Stimulated activated CD8-positive, alpha-beta memory T cell treated with anti-CD3 and anti-CD28 coated beads, Interleukin-12 subunit alpha, Interleukin-12 subunit beta, amount 100 ng/mL, for 24 hours (primary cell): ENCODE measurements around the gene LGMN.
A peak's percentile ranks its signal among the peaks of the same experiment; 100 is the strongest.

Source experiments
- DNase-seq: peaks from one replicate; pipeline ENCODE4 v3.0.0-alpha.2; 2020; ENCODE audit errors: extremely low read depth

LGMN gene

DNA sequence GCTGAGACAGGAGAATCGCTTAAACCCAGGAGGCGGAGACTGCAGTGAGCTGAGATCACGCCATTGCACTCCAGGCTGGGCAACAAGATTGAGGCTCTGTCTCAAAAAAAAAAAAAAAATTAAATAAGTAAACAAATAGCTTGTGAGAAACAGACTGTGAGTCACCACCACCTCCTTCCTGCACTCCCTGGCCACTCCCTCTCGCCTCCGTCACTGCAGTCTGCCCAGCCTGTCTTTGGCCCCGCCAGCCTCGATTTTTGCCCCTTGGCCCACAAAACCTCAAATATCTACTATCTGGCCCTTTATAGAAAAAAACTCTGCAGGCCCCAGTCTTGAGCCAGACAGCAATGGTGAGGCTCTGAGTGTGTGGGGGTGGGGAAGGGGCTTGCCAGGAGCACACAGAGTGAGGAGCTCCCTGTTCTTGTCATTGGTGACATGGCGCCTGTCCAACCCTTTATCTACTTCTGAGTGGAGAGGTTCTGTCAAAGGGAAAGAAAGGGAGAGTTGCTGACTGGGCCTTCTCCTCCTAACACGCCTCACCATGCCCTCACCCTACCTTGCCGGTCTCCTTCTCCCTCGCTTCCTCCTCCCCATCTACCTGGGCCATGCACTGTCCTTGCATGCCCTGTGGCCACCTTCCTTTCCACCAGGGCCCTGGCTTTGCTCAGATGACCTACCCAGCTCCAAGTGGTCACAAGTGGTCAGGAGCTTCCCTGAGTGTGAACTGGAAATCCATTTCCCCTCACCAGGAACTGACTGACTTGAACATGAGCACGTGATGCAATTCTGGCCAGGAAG, 22.1 kb downstream of the LGMN start:
- no peak for DNase-seq

DNA sequence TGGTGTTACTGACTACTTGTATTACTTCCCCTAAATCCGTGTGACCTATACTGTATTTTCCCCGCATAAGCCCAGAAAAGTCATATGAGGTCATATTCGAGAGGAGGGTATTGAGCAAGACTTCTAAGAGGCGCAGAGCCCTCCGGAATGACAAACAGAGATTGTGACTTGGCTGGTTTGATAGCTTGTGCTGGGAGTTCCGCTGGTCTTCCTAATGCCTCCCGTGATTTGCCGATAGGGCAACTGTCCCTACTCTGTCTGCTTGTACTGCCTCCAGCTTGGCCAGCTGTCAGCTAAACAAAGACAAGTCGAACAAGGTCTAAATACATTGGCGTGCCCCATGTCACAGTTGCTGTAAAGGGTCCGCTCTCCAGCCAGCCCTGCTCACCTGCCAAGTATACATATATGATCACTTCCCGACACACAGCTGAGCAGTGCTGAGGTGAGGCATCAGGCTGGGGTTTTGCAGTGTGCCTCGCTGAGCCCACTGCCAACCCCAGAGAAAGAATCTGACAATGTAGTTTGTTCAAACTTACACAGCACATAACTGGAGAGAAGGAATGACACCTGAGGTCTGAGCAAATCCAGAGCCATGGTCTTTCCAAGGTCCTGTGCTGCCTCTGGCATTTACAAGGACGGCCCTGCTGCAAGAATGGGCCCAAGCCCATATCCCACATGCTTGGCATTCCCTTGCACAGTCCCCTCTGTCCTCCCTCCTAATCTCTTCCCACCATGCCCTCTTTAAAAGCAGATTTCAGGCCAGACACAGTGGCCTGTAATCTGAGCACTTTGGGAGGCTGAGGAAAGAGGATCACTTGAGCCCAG, 23.7 kb downstream of the LGMN start:
- DNase-seq, result no peak

DNA sequence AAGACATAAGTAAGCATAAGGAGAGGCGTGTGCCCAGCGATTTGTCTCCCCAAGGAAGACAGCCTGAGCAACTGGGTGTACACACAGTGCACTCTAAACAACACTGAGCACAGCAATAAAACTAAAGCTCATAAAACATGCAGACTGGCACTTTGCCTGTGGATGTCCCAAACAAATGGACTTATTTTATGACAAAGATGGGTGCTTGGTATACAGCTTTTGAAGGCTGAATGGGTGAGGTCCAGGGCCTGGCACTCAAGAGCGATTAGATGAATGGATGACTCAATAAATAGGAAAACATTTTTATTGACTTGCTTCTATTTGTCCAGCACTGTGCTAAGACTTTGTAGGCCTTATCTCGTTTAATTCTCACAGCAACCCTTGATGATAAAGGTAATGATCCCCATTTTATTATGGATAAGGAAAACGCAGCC, 28.5 kb downstream of the LGMN start:
- no peak for DNase-seq

DNA sequence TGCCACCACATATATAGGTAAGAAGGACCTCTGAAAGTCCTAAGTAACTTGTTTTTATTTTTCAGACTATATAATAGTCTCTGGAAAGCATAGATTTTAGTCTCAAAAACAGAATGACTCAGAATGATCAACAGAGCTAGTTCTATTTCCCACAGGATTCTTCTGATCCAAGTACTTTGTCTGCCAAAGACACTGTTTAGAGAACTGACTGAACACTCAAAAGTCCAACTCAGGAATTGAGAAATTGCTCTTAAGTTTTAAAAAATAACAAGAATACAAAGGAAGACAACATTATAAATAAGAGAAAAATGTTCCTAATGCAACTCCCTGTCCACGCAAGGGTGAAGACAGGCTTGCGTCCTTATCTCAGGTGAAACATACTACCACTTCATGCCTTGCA, 29.0 kb downstream of the LGMN start:
- no peak for DNase-seq

DNA sequence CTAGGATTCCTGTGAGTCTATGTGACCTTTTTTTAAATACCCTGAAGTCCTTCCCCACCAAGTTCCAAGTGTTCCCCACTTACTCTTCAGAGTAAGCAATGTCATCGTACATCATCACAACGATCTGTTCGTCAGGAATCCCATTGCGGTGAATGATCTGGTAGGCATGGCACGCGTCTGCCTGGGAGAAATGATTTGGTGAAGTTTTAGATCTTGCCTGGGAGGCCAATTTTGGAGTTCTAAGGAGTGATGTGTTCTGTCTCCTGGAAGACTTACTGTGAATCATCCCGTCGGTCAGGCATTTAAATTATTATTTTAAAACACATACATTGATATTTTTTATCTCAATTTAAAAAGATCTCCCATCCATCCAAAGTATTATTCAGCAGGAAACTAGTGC, 29.8 kb downstream of the LGMN start:
- DNase-seq, result no peak

DNA sequence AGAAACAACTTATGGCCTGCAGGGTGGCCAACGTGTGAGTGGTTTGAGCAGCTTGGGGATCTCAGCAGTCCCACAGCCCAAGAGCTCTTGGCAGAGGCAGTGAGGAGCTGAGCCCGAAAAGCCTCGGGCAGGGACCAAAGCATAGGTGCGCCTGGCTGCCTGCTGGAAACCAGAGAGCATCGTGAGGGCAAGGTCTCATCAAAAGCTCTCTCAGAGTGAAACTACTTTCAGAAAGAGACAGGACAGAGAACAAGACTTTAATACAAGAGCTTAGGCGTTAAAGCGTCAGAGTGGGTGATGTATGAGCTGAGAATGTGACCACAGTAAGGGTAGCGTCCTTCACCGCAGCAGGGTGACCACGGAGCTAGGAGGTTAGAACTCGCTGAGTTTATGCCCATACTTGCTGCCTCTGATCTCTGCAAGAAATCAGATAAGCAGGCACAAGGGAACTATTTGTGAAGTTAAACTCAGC, 30.8 kb downstream of the LGMN start:
- DNase-seq, result no peak

DNA sequence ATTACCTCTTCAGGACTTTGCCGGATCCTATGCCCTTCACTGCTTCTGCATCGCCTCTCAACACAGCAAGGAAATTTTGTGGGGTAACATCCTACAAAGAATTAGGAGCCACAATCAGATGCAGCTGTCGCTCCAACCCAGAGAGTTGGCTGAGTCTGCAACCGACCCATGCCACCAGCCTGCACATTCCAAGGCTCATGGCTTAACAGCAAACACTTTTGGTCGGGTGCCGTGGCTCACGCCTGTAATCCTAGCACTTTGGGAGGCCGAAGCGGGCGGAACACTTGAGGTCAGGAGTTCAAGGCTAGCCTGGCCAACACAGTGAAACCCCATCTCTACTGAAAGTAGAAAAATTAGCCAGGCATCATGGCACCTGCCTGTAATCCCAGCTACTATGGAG, 32.3 kb downstream of the LGMN start:
- DNase-seq, result no peak

DNA sequence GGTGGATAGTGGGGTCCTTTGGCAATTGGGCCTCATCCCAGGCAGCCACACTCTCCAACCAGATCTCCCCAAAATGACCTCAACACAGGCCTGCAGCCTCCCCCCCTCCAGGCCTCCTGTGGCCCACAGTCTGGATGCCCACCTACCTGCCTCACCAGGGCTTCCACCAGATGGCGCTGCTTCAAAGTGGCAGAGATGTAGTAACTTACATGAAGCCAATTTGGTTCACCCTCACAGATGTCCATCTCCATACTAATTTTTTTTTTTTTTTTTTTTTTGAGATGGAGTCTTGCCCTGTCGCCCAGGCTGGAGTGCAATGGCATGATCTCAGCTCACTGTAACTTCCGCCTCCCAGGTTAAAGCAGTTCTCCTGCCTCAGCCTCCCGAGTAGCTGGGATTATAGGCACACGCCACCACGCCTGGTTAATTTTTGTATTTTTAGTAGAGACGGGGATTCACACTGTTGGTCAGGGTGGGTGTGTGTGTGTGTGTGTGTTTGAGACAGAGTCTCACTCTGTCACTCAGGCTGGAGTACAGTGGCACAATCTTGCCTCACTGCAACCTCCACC, 33.6 kb downstream of the LGMN start:
- peak; percentile 41 for DNase-seq

DNA sequence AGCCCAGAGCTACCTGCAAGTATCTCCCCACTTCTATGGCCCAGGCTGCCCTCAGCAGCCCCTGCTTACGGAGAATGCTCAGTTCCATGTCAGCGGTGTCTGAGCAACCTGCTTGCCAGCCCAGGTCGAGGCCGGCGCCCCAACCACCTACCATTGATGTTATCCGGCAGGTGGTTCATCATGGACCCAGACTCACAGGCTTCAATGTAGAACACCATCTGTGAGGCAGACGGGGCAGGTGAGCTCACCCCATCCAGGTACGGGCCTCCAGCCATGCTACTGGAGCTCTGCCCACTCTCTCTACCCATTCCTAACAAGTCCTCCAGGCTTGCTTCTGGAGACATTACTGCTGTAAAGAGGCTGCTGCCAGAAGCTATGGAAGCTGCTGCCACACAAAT, 35.8 kb downstream of the LGMN start:
- no peak for DNase-seq

DNA sequence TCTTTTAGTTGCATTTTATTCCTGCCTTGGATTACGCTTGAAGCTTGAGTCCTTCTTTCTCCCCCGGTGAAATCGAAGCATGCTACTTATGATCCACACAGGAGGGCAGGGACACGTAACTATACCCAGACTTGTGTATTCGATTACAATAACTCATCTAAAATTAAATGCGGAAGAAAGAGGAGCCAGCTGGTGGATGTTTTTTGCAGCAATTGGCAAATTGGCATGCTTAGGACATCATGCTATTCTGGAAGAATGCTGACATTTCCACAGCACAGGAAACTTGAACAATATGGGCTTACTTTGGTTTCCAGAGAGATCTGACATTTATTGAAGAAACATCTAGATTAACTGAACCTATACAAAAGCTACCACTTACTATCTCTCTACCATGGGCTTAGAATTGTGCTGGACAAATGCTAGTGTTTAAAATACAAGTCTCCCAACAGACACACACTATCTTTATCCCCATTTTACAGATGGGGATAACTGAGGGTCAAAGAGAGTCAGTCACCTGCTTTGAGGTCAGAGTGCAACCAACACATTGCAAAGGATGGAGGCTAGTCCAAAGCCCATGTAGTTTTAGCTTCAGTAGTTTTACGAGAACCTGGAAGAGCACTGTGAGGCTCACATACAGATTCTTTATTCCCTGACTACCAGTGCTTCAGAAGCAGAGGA, 36.3 kb downstream of the LGMN start:
- DNase-seq, result no peak

DNA sequence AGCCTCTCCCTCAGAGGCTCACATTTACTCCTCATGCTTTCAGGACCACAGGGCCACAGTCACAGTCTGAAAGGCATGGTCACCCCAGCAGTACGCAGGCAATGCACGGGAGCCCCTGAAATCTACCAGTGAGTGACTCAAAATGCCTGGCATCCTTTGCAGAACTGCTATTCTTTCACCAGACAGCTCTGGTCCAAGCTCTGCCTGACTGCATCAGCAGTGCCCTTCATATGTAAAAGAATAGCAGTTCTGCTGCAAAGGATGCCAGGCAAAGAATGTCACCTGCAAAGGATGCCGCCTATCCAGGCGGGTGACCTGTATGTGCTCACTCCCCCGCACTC, 38.5 kb downstream of the LGMN start:
- no peak for DNase-seq

DNA sequence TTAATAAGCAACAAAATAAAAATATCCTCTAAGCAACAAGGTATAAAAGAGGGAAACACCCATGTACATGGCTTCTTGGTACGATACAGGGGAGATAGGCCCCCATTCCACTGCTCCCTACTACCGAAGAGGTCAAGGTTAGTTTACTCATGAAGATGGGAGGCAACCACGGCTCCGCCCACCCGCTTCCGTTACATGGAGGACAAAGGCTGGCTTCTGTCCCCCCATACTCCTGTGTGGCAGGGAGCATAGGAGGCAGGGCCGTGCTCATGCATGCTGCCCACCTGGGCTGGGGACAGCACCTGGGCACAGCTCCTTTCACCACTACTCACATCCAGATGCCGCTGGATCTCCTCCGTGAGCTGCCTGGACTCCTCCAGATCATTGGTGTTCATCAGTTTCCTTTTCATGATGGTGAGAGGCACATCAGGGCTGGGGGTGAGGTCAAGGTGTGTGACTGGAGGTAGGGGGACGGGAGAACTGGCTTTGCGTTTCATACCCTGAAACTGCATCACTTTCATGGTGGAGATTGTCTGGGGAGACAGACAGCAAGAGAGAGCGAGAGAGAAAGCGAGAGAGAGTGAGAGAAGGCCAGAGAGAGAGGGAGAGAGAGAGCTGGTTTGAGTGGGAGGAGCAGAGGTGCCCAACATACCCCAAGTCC, 39.0 kb downstream of the LGMN start:
- no peak for DNase-seq

DNA sequence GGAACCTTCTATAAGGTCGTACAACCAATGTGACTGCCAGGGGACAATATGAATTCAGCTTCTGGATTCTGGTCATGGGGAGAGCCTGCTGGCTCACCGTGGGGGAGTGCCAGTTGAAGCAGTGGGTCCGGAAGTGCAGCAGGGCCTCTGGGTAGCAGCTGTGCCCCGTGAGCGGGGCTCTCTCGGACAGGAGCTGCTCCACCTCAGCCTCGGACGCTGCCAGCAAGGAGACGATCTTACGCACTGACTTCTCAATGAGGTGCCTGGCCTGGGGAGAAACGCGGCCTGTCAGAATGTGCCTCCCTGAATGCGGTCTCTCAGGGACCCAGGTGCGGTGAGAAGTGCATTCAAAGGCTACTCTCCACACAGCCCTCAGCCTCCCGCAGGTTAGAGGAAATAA, 42.0 kb downstream of the LGMN start:
- DNase-seq, result no peak

DNA sequence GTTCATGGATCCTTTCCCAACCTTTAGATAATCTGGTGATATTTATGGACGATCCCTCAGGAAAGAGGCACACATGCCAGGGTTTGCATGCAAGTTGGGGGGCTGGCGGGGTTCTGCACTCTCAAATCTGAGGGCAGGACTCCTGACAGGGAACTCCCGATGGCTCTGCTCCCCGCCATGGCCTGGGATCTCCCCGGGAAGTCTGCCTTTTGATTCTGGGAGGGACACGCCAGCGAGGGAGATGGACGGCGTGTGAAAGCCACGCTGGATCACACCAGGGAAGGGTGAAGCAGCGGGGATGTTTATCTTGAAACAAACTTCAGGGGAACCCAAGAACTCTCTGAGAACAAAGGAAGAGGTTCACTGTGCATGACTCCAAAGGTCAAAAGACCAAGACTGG, 43.6 kb downstream of the LGMN start:
- no peak for DNase-seq

DNA sequence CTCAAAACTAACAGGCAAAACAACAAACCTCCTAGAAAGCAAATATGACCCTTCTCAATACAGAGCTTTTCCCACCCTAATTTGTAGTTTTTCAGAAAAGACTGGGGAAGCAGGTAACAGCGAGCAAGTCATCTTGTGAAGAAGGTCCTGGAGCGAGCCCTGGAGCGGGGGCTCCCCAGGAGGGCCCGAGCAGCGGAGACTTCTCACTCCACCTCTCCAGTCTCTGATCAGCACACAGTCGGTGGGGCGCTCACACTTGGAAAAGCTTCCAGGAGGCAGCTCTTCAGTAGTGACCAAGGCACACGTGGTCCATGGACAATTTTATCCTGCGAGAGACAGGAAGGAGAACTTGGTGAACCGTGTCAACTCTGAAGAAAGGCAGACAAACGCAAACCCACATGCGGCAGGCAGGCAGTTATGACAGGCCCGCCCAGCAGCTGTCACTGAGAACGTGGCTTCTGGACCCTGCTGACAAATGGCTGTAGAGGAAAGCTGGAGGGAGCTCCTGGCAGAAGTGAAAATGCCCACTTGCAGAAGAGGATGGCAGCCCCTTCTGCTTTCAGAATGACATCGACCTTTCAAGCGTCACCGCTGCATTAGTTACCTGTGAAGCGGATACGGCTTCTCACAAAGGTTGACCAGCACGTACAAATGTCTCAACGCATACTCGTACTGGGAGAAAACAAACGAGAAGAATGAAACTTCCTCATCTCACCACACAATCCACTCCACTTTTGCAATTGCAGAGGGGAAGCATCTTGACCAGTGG, 44.2 kb downstream of the LGMN start:
- DNase-seq, result no peak

DNA sequence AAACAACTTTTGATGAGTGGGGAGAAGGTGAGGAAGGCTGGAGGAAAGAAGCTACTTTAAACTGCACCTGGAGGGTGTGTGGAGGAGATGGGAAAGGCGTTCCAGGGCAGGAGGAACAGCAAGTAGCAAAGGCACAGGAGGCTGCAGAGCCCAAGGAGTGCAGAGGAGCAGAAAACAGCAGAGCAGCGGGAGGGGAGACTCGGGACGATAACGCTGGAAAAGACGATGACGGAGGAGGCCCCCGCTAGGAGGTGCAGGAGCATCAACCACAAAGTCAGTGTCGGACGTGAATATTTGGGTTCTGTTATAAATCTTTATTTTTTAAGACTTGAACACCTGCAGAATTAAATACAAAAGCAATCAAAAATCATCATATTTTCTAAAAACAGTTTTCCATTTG, 44.9 kb downstream of the LGMN start:
- no peak for DNase-seq

DNA sequence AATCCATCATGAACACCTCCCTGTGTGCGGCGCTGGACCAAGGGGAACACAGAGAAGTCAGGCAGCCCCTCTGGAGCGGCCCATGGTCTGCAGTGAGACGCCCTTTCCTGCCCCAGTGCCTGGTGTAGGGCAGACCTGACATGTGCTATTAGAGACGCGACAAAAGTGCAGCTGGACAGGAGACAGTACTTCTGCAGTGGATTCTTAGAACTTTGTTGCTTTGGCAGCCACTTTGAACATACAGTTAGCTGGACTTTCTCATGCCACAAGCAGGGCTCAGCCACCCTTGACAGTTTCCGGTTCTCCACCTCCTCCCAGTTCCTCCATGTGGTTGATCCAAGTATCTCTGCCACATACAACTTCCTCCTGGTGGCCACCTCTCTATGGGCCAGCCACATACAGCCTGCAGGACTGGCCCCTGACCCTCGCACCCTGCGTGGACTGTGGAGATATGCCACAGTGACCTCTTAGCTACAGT, 45.9 kb downstream of the LGMN start:
- no peak for DNase-seq

DNA sequence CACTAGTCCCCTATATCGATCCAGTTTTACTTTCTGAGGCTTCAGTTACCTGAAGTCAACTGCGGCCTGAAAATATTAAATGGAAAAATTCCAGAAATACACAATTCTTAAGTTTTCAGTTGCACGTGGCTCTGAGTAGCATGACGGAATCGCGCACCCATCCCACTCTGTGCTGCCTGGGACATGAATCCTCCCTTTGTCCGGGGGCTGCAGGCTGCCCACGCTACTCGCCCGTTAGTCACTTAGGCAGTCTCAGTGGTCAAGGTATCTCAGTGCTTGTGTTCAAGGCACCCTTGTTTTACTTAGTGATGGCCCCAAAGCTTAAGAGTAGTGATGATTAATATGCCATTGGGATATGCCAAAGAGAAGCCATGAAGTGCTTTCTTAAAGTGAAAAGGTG, 46.6 kb downstream of the LGMN start:
- DNase-seq, result no peak

DNA sequence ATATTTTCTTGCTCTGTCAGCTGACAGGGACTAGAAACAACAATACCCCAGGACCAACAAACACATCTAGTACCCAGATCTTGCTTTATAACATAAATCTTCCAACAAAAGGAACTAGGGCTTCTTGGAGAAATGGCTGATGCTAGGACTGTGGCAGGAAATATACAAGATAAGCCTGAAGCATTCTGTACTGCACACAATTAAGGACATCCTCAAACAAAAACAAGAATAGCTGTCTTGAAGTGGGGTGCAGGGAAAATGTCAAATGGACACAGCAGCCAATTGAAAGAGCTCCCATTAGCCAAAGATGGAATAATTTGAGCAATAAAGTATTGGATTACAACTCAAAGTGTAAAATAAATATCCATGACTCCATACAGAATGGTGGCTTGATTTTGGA, 50.0 kb downstream of the LGMN start:
- no peak for DNase-seq

DNA sequence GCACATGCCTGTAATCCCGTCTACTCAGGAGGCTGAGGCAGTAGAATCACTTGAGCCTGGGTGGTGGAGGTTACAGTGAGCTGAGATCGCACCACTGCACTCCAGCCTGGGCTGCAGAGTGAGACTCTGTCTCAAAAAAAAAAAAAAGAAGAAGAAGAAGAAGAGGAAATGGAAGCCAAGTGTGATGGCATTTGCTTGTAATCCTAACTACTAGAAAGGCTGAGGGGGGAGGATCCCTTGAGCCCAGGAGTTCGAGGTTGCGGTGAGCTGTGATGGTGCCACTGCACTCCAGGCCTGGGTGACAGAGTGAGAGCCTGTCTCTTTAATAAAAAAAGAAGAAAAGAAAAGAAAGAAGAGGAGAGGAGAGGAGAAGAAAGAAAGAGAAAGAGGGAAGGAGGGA, 52.1 kb downstream of the LGMN start:
- no peak for DNase-seq

DNA sequence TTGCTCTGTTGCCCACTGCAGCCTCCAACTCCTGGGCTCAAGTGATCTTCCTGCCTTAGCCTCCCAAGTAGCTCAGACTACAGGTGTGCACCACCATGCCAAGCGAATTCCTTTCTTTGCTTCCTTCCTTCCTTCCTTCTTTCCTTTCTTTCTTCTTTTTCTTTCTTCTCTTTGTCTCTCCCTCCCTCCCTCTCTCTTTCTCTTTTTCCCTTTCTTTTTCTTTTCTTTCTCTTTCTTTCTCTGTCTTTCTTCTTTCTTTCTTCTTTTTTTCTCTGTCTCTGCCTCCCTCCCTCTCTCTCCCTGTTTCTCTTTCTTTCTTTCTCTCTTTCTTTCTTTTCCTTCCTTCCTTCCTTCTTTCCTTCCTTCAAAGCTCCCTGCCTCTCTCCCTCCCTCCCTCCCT, 52.9 kb downstream of the LGMN start:
- DNase-seq, result no peak
